C4-2B (cell line): ENCODE measurements around the gene HELZ.

ENCODE experiments used
- CTCF ChIP-seq: fragments of 450-650 bp; conservative IDR thresholded peaks from 2 replicates; pipeline ENCODE4 v1.5.1; 2017; ENCODE audit warnings: mild to moderate bottlenecking
- ZFX ChIP-seq: fragments of 450-650 bp; IDR thresholded peaks from 2 replicates; pipeline ENCODE4 v1.6.1; 2017

DNA sequence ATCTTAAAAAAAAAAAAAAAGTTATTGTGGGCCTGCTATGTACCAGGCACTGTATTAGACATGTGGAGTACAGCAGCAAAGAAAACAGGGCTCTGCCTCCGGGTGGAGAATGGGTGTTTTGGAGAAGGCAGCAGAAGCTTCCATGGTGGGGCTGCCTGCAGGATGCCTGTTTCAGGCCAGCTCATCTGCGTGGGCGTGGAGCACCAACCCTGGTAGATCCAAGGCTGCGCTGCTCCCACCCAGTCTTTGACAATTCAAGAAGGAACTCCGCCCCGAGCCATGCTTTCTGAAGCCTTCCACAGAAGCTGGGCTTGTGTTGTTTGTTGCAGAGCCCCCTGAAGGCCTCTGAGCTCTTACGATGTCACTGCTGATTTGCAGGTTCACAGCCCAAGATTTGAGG lies 223.8 kb downstream of the HELZ start:
- TF ChIP-seq CTCF (no peak), ZFX (no peak)
